Breast epithelium (tissue), 4 donors: ENCODE data around the gene INIP. TPM values are rescaled to one million over a fixed set of nuclear protein-coding genes. Genes with fewer than 3 reads are reported as not detected.

Experiments
- DNase-seq, 2 donors: peaks; one replicate each; pipeline ENCODE4 v3.0.0-alpha.2; 2019; ENCODE audit warnings: low spot score in 2 of 2
- H3K27ac ChIP-seq, 2 donors: fragments of 200-600 bp; sonication (generic) in 1 of 2; one replicate each; pipeline ENCODE4 v1.5.1; 2016 to 2019; ENCODE audit warnings: mild to moderate bottlenecking in 1 of 2
- H3K27me3 ChIP-seq, 2 donors: fragments of 200-600 bp; sonication (generic) in 1 of 2; one replicate each; pipeline versions ENCODE4 v1.5.1 to v1.6.0; 2017 to 2019; ENCODE audit warnings: control low read depth in 1 of 2, mild to moderate bottlenecking in 1 of 2
- H3K36me3 ChIP-seq: fragments of 200-600 bp; one replicate; pipeline ENCODE4 v1.5.1; 2019
- H3K4me1 ChIP-seq, 2 donors: fragments of 200-600 bp; sonication (generic); one replicate each; pipeline ENCODE4 v1.5.1; 2016 to 2019; ENCODE audit warnings: control low read depth in 1 of 2
- H3K4me3 ChIP-seq, 3 donors: fragments of 200-600 bp; sonication (generic); 1 replicate in 2 of 3; 2 replicates in 1 of 3; pipeline ENCODE4 v1.5.1; 2016 to 2019; ENCODE audit warnings: mild to moderate bottlenecking in 3 of 3, moderate library complexity in 2 of 3
- H3K9me3 ChIP-seq, 2 donors: fragments of 200-600 bp; sonication (generic) in 1 of 2; one replicate each; pipeline ENCODE4 v1.5.1; 2016 to 2019; ENCODE audit warnings: control low read depth in 1 of 2
- POLR2A ChIP-seq: fragments of 450-650 bp; IDR thresholded peaks from one replicate; pipeline ENCODE4 v1.6.1; 2016; ENCODE audit warnings: antibody characterized with exemption, mild to moderate bottlenecking, moderate library complexity
- POLR2AphosphoS5 ChIP-seq, 3 donors: sonication (generic); formaldehyde crosslinking; IDR thresholded peaks; one replicate each; pipeline ENCODE4 v1.6.1; 2017; ENCODE audit warnings: antibody characterized with exemption in 3 of 3
- intact Hi-C: fragments of 100-400 bp; cut with DNase I; formaldehyde crosslinking; loops from one replicate; pipeline ENCODE4 v1.15.1; 2023; ENCODE audit warnings: low total_unique reads
- total RNA-seq, 3 donors: library from RNA; depleted of rRNA; stranded (reverse); fragments of >200 nt; gene quantifications; one replicate each; pipeline ENCODE4 v1.1.0, GENCODE V29; 2016
- TF ChIP-seq, protein P1 (sequence below), 3 donors: fragments of 450-650 bp; IDR thresholded peaks; one replicate each; pipeline ENCODE4 v1.5.1; 2016 to 2017; ENCODE audit warnings: antibody characterized with exemption in 3 of 3, mild to moderate bottlenecking in 3 of 3, moderate library complexity in 3 of 3

The INIP gene
- total RNA-seq, 3 donors from 2014 or later: 21.0 to 25.6 (median 21.9) TPM

GRCh38 chr9:112762726-112763518 lies 45.0 kb upstream of the INIP start:
- H3K27ac ChIP-seq: no peak overlapping the region
- no peaks in the 10 kb centered on the region for H3K36me3 ChIP-seq
- H3K9me3 ChIP-seq: peaks cover 0 to 10% of the 10 kb centered on the region in 2 donors
- TF ChIP-seq POLR2AphosphoS5 (IDR thresholded peaks at IDR 0.05) (no peak), POLR2A (no peak)
- TF ChIP-seq, protein P1, sequence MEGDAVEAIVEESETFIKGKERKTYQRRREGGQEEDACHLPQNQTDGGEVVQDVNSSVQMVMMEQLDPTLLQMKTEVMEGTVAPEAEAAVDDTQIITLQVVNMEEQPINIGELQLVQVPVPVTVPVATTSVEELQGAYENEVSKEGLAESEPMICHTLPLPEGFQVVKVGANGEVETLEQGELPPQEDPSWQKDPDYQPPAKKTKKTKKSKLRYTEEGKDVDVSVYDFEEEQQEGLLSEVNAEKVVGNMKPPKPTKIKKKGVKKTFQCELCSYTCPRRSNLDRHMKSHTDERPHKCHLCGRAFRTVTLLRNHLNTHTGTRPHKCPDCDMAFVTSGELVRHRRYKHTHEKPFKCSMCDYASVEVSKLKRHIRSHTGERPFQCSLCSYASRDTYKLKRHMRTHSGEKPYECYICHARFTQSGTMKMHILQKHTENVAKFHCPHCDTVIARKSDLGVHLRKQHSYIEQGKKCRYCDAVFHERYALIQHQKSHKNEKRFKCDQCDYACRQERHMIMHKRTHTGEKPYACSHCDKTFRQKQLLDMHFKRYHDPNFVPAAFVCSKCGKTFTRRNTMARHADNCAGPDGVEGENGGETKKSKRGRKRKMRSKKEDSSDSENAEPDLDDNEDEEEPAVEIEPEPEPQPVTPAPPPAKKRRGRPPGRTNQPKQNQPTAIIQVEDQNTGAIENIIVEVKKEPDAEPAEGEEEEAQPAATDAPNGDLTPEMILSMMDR (IDR thresholded peaks at IDR 0.05): no peak
- no peaks in the 10 kb centered on the region for H3K27me3 ChIP-seq
- no peak overlapping the region for H3K4me3 ChIP-seq
- intact Hi-C loops: loop anchor here (5.0 kb wide), 1 partner anchor 1389 kb away; no protein-coding TSS in a partner anchor
- no peak for DNase-seq
- H3K4me1 ChIP-seq: no peaks in the 10 kb centered on the region

- intact Hi-C loops: loop anchor here (5.0 kb wide), 1 partner anchor 1390 kb away; no protein-coding TSS in a partner anchor
- peaks cover 0 to 10% of the 10 kb centered on the region in 2 donors for H3K9me3 ChIP-seq
Observed at GRCh38 chr9:112761912-112762655, 44.2 kb upstream of the INIP start.

DNA sequence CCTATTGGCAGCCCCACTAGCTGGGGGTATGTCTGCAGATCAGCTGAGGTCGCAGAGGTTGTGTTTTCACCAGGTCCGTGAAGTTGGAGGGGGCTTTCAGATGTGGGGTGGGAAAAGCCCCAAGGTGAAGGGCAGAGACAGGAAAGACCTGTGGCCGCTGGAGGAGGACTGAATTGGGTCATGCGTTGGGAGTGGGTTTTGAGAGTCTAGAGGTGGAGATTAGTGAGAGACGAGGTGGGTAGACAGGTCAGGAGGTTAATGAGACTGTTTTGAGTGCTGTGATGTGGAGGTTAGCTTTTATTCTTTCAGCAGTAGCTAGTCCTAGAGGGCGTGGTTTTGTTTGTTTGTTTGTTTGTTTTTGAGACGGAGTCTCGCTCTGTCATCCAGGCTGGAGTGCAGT lies 42.9 kb upstream of the INIP start:
- Histone ChIP-seq H3K36me3 (no peaks in the 10 kb centered on the region), H3K4me1 (no peaks in the 10 kb centered on the region), H3K27me3 (no peaks in the 10 kb centered on the region), H3K9me3 (peaks cover 0 to 1% of the 10 kb centered on the region in 2 donors), H3K4me3 (no peak overlapping the region), H3K27ac (no peak overlapping the region)
- intact Hi-C loops: loop anchor here (5.0 kb wide), 1 partner anchor 1391 kb away; no protein-coding TSS in a partner anchor
- no peak for DNase-seq
- TF ChIP-seq, protein P1 (IDR thresholded peaks at IDR 0.05): no peak
- TF ChIP-seq POLR2A (no peak), POLR2AphosphoS5 (IDR thresholded peaks at IDR 0.05) (no peak)

More at GRCh38 chr9:112761912-112762655, 44.2 kb upstream of the INIP start:
- H3K27ac ChIP-seq: no peak overlapping the region
- TF ChIP-seq POLR2AphosphoS5 (IDR thresholded peaks at IDR 0.05) (no peak), POLR2A (no peak)
- TF ChIP-seq, protein P1 (IDR thresholded peaks at IDR 0.05): no peak
- no peaks in the 10 kb centered on the region for H3K36me3 ChIP-seq
- H3K4me1 ChIP-seq: no peaks in the 10 kb centered on the region
- H3K4me3 ChIP-seq: no peak overlapping the region
- no peaks in the 10 kb centered on the region for H3K27me3 ChIP-seq
- DNase-seq: no peak

DNA sequence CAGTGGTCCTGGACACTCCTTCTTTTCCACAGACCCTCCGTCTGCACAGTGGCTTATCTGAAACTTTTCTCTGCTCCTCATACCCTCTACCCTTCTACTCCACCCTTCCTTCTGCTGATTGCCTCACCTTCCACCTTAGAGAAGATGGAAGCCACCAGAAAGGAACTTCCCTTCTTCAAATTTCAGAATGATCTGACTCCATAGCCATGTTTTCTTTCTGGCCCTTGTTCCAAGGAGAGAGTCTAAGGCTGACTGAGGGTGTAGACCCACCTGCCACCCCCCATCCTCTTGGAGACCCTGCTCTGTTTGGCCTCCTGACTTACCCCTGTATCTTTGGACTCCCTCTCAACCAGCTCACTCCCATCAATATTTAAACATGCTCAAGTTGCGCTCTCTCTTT lies 40.0 kb upstream of the INIP start:
- Histone ChIP-seq H3K9me3 (no peaks in the 10 kb centered on the region), H3K4me1 (peaks cover 0 to 5% of the 10 kb centered on the region in 2 donors), H3K4me3 (no peak overlapping the region), H3K27ac (no peak overlapping the region), H3K36me3 (no peaks in the 10 kb centered on the region), H3K27me3 (no peaks in the 10 kb centered on the region)
- no peak for TF ChIP-seq POLR2AphosphoS5 (IDR thresholded peaks at IDR 0.05)
- TF ChIP-seq, protein P1 (IDR thresholded peaks at IDR 0.05): no peak
- TF ChIP-seq POLR2A: no peak
- intact Hi-C loops: no loop called here
- DNase-seq: no peak
